Endothelial cell of umbilical vein (primary cell): Measurements from ENCODE around the gene TLE4. TPM values are rescaled to one million over a fixed set of nuclear protein-coding genes. Genes with fewer than 3 reads are reported as not detected.

Experiments
- BruUV-seq: library from RNA; stranded (reverse); fragments of 400-500 nt; replicated peaks from 2 replicates; lab custom pipeline; 2021; lab: Mats Ljungman, UMichigan
- CTCF ChIA-PET: fragments of 300-600, 350-600 bp; sonication (Branson Sonifier 250); formaldehyde crosslinking; loops from one replicate; lab custom pipeline; 2021; ENCODE audit warnings: antibody characterized with exemption, inconsistent platforms; lab: Charles Lee
- POLR2A ChIA-PET: fragments of 300-600, 350-600 bp; sonication (Branson Sonifier 250); formaldehyde crosslinking; loops from one replicate; lab custom pipeline; 2021; ENCODE audit warnings: antibody characterized with exemption, inconsistent platforms; lab: Charles Lee
- DNase-seq: peaks from one replicate; pipeline ENCODE4 v3.0.0-alpha.2; 2011; ENCODE audit warnings: low read depth, low spot score
- FAIRE-seq: peaks from 2 replicates; lab custom pipeline; 2011; peaks lifted over from hg19 to GRCh38; lab: Jason Lieb, UNC
- H2AFZ ChIP-seq: 2 replicates; pipeline ENCODE4 v1.6.0; 2012; ENCODE audit warnings: low read depth, low read length, control low read depth, inconsistent platforms
- H3K27ac ChIP-seq: 2 replicates; pipeline ENCODE4 v1.5.1; 2011; ENCODE audit warnings: low read depth, mild to moderate bottlenecking, control low read depth, low read length, moderate library complexity; ENCODE audit not compliant: insufficient read depth
- H3K27me3 ChIP-seq, 2 experiments: 2 replicates each; pipeline versions ENCODE4 v1.6.0 to v1.6.1; 2011; ENCODE audit warnings: low read length in 2 of 2, mixed read lengths in 1 of 2; ENCODE audit not compliant: control insufficient read depth in 2 of 2, insufficient read depth in 2 of 2
- H3K36me3 ChIP-seq, 2 experiments: 2 replicates in 1 of 2; 3 replicates in 1 of 2; pipeline ENCODE4 v1.5.1; 2011; ENCODE audit warnings: low read length in 2 of 2, mild to moderate bottlenecking in 1 of 2, moderate library complexity in 1 of 2; ENCODE audit not compliant: control insufficient read depth in 2 of 2, insufficient read depth in 2 of 2; ENCODE audit errors: extremely low read depth in 1 of 2
- H3K4me1 ChIP-seq: 3 replicates; pipeline ENCODE4 v1.5.1; 2011; ENCODE audit warnings: mild to moderate bottlenecking, low read length; ENCODE audit not compliant: control insufficient read depth, insufficient read depth; ENCODE audit errors: extremely low read depth
- H3K4me2 ChIP-seq: 2 replicates; pipeline ENCODE4 v1.6.1; 2011; ENCODE audit warnings: low read length, control low read depth, mixed read lengths; ENCODE audit not compliant: insufficient read depth
- H3K4me3 ChIP-seq, 3 experiments: fragments of 200-600 bp in 1 of 3; sonication (generic), shearing (Covaris generic) in 1 of 3; replicated peaks in 1 of 3; 2 replicates each; pipeline ENCODE4 v1.5.1; 2011 to 2016; ENCODE audit warnings: control low read depth in 3 of 3, low read length in 3 of 3, mild to moderate bottlenecking in 2 of 3, inconsistent platforms in 1 of 3, low read depth in 1 of 3, moderate library complexity in 1 of 3; ENCODE audit not compliant: insufficient read depth in 1 of 3
- H3K79me2 ChIP-seq: 2 replicates; pipeline ENCODE4 v1.6.0; 2012; ENCODE audit warnings: low read length, inconsistent platforms; ENCODE audit not compliant: control insufficient read depth, insufficient read depth
- H3K9ac ChIP-seq: replicated peaks from 2 replicates; pipeline ENCODE3; 2011; ENCODE audit warnings: low read length, control low read depth; ENCODE audit not compliant: insufficient read depth; ENCODE audit errors: extremely low read depth
- H3K9me1 ChIP-seq: replicated peaks from 3 replicates; pipeline ENCODE4 v1.6.0; 2011; ENCODE audit warnings: mild to moderate bottlenecking, low read length; ENCODE audit not compliant: control insufficient read depth, insufficient read depth; ENCODE audit errors: extremely low read depth
- H3K9me3 ChIP-seq: replicated peaks from 2 replicates; pipeline ENCODE4 v1.5.1; 2012; ENCODE audit warnings: low read length, inconsistent platforms; ENCODE audit not compliant: control insufficient read depth, insufficient read depth
- H4K20me1 ChIP-seq: replicated peaks from 2 replicates; pipeline ENCODE3; 2011; ENCODE audit warnings: mild to moderate bottlenecking, low read length; ENCODE audit not compliant: control insufficient read depth, insufficient read depth; ENCODE audit errors: extremely low read depth
- FOS ChIP-seq: IDR thresholded peaks from 2 replicates; pipeline ENCODE4 v1.6.1; 2011; ENCODE audit warnings: mild to moderate bottlenecking, low read length, moderate library complexity, borderline replicate concordance; ENCODE audit not compliant: insufficient read depth
- GATA2 ChIP-seq: IDR thresholded peaks from 2 replicates; pipeline ENCODE4 v1.7.0; 2011; ENCODE audit warnings: low read depth, mild to moderate bottlenecking, moderate library complexity, mixed read lengths, low read length; ENCODE audit not compliant: insufficient read length, insufficient read depth
- JUN ChIP-seq: IDR thresholded peaks from 2 replicates; pipeline ENCODE4 v1.6.1; 2011; ENCODE audit warnings: borderline replicate concordance, low read depth; ENCODE audit not compliant: insufficient read length, insufficient read depth
- POLR2A ChIP-seq: IDR thresholded peaks from 2 replicates; pipeline ENCODE4 v1.6.1; 2012; ENCODE audit warnings: low read depth, mild to moderate bottlenecking, control low read depth, low read length
- POLR2AphosphoS5 ChIP-seq: IDR thresholded peaks from 2 replicates; pipeline ENCODE4 v1.6.1; 2012; ENCODE audit warnings: low read depth, mild to moderate bottlenecking, control low read depth, low read length, moderate library complexity; ENCODE audit not compliant: insufficient read depth
- dilution Hi-C: fragments of 300-500 bp; cut with MboI; formaldehyde crosslinking; loops from one replicate; pipeline ENCODE4 v1.15.0; 2019; ENCODE audit warnings: low sequenced_read_pairs; ENCODE audit not compliant: extremely low pct_ligation_motif_present
- intact Hi-C: fragments of 100-400 bp; cut with micrococcal nuclease; formaldehyde crosslinking; loops from one replicate; pipeline ENCODE4 v1.10.0; 2022
- polyA plus RNA-seq, 4 experiments: library from polyadenylated mRNA; depleted of rRNA in 3 of 4; stranded (reverse) in 3 of 4; unstranded in 1 of 4; fragments of >200 nt; gene quantifications; 2 replicates each; pipeline versions ENCODE4 v1.2.1 to v1.2.3, GENCODE V29; 2011 to 2012; ENCODE audit warnings: missing spikeins in 1 of 4
- total RNA-seq: library from RNA; stranded (reverse); gene quantifications from 2 replicates; pipeline ENCODE4 v1.2.3, GENCODE V29; 2021
- TF ChIP-seq, protein P1 (sequence below): IDR thresholded peaks from 2 replicates; pipeline ENCODE4 v1.6.1; 2011; ENCODE audit not compliant: insufficient read depth, insufficient read length

Gene TLE4
- total and polyA plus RNA-seq, 2 donors (not counting 3 experiments of a cell fraction or from before 2014, with no cell fraction given) = 31.4 to 32.3 TPM

DNA sequence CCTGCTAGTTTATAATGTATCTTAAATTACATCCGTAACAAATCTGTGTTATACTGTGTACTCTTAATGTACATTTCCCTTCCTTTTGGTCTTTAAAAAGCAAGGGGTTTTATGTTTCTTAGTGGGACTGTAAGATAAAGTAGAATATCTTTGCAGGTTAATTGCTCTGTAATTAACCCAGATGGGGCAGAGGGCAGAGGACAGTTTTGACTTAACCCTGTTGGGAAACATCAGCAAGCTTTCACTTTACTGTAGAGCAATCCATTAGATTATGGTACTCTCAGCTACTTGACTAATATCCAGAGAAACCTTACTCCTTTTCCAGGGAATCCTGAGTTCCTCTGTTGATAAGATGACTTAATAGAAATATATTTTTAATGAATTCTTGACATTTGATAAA lies 74.3 kb downstream of the TLE4 start:
- Histone ChIP-seq H2AFZ (no peak overlapping the region), H3K4me2 (no peak overlapping the region), H3K4me3 (no peak overlapping the region), H3K36me3 (no peaks in the 10 kb centered on the region), H3K27me3 (no peaks in the 10 kb centered on the region), H3K27ac (no peak overlapping the region), H3K9me1 (no peaks in the 10 kb centered on the region), H4K20me1 (no peaks in the 10 kb centered on the region), H3K9ac (no peak overlapping the region), H3K4me1 (no peaks in the 10 kb centered on the region), H3K79me2 (no peaks in the 10 kb centered on the region), H3K9me3 (no peaks in the 10 kb centered on the region)
- intact Hi-C loops = no loop called here
- TF ChIP-seq POLR2AphosphoS5 (no peak), GATA2 (no peak), JUN (no peak), POLR2A (no peak)
- TF ChIP-seq, protein P1, sequence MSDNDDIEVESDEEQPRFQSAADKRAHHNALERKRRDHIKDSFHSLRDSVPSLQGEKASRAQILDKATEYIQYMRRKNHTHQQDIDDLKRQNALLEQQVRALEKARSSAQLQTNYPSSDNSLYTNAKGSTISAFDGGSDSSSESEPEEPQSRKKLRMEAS = no peak
- no TSS peak for BruUV-seq
- DNase-seq (no peak), FAIRE-seq (no peak)
- ChIA-PET POLR2A (no interaction called here), CTCF (interaction anchor here (2.8 kb wide), 1 partner anchor 8 kb away, joined by 8 read pairs; no protein-coding TSS in a partner anchor)
- dilution Hi-C loops = no loop called here

DNA sequence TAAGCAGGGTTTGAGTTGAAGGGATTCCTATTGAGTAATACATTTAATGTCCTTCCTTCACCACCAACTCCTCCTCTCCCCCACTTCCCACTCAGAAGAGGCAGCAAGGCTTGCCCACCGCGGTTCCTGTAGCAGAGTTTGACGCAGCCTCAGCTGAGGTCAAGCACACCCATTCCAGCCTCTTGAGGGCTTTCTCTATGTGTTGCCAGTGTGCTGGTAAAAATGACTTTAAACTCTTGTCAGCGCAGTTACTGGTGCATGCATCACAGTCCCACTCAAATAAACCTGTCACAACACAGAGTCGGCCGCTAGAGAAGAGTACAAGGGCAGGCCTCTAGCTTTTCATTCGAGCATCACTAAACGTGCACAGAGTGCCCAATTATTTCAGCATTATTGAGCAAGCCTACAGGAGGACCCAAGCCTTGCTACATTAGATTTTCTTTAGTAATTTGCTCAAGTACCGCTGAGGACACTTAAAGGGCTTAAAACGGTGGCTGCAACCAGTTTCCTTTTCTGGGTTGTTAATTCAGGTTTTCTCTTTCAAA lies 79.6 kb downstream of the TLE4 start:
- Histone ChIP-seq H3K4me3 (no peak overlapping the region), H3K9me1 (no peaks in the 10 kb centered on the region), H3K9me3 (no peaks in the 10 kb centered on the region), H3K4me2 (no peak overlapping the region), H3K27ac (no peak overlapping the region), H2AFZ (no peak overlapping the region), H3K4me1 (no peaks in the 10 kb centered on the region), H3K36me3 (no peaks in the 10 kb centered on the region), H3K9ac (no peak overlapping the region), H3K27me3 (no peaks in the 10 kb centered on the region), H3K79me2 (no peaks in the 10 kb centered on the region), H4K20me1 (no peaks in the 10 kb centered on the region)
- CTCF ChIA-PET = no interaction called here
- intact Hi-C loops (no loop called here), dilution Hi-C loops (no loop called here)
- TF ChIP-seq JUN (no peak), FOS (no peak)
- DNase-seq = no peak
- POLR2A ChIA-PET = no interaction called here
- no peak for FAIRE-seq
- no TSS peak for BruUV-seq
